GM23248 (cell line): ENCODE results near the gene KDM5B. TPM values are rescaled to one million over a fixed set of nuclear protein-coding genes. Genes with fewer than 3 reads are reported as not detected.

Experiments
- DNase-seq: peaks from one replicate; pipeline ENCODE4 v3.0.0-alpha.2; 2015
- H2AFZ ChIP-seq: fragments of 200-600 bp; sonication (generic); 2 replicates; pipeline ENCODE4 v1.6.1; 2016; ENCODE audit warnings: antibody characterized with exemption
- H3F3A ChIP-seq: fragments of 200-600 bp; sonication (generic); 2 replicates; pipeline ENCODE4 v1.6.1; 2016; ENCODE audit warnings: mild to moderate bottlenecking, antibody characterized with exemption, mixed run types; ENCODE audit not compliant: insufficient read depth
- H3K27ac ChIP-seq: fragments of 200-600 bp; sonication (generic); 2 replicates; pipeline ENCODE4 v1.5.1; 2016; ENCODE audit warnings: mild to moderate bottlenecking
- H3K27me3 ChIP-seq: fragments of 200-600 bp; sonication (generic); replicated peaks from 2 replicates; pipeline ENCODE4 v1.6.1; 2016; ENCODE audit warnings: mild to moderate bottlenecking; ENCODE audit not compliant: insufficient read depth
- H3K36me3 ChIP-seq: fragments of 200-600 bp; sonication (generic); 2 replicates; pipeline ENCODE4 v1.6.1; 2016; ENCODE audit warnings: low read depth, mild to moderate bottlenecking
- H3K4me1 ChIP-seq: fragments of 200-600 bp; sonication (generic); 2 replicates; pipeline ENCODE4 v1.6.1; 2016; ENCODE audit warnings: mild to moderate bottlenecking; ENCODE audit not compliant: insufficient read depth
- H3K4me2 ChIP-seq: fragments of 200-600 bp; sonication (generic); one replicate; pipeline ENCODE4 v1.6.1; 2016; ENCODE audit warnings: mild to moderate bottlenecking; ENCODE audit not compliant: unreplicated experiment
- H3K4me3 ChIP-seq: fragments of 200-600 bp; sonication (generic); 2 replicates; pipeline ENCODE4 v1.5.1; 2016; ENCODE audit warnings: mild to moderate bottlenecking
- H3K79me2 ChIP-seq: fragments of 200-600 bp; sonication (generic); 2 replicates; pipeline ENCODE4 v1.6.1; 2016; ENCODE audit warnings: mild to moderate bottlenecking; ENCODE audit not compliant: insufficient read depth
- H3K9ac ChIP-seq: fragments of 200-600 bp; sonication (generic); 2 replicates; pipeline ENCODE4 v1.6.1; 2016; ENCODE audit warnings: mild to moderate bottlenecking
- H3K9me2 ChIP-seq: fragments of 200-600 bp; sonication (generic); 2 replicates; pipeline ENCODE4 v1.6.1; 2016; ENCODE audit warnings: mixed run types, mild to moderate bottlenecking, moderate library complexity; ENCODE audit not compliant: insufficient read depth
- H3K9me3 ChIP-seq: fragments of 200-600 bp; sonication (generic); one replicate; pipeline ENCODE4 v1.6.1; 2017; ENCODE audit warnings: low read depth
- H4K20me1 ChIP-seq: fragments of 200-600 bp; sonication (generic); 2 replicates; pipeline ENCODE4 v1.6.0; 2016; ENCODE audit not compliant: insufficient read depth
- EZH2 ChIP-seq: fragments of 200-600 bp; sonication (generic); IDR thresholded peaks from 2 replicates; pipeline ENCODE4 v1.6.1; 2018; ENCODE audit warnings: antibody characterized with exemption, mild to moderate bottlenecking; ENCODE audit not compliant: insufficient read depth, poor library complexity, severe bottlenecking
- EZH2phosphoT487 ChIP-seq: fragments of 200-600 bp; sonication (generic); IDR thresholded peaks from 2 replicates; pipeline ENCODE4 v1.6.1; 2018; ENCODE audit warnings: antibody characterized with exemption, moderate library complexity, mild to moderate bottlenecking, low read depth; ENCODE audit not compliant: insufficient read depth
- WGBS, 2 experiments: methylation state at CpG; one replicate each; pipeline ENCODE4 v1.1.6; 2015 to 2017; ENCODE audit warnings: low lambda C conversion rate in 2 of 2, low coverage in 1 of 2; ENCODE audit errors: missing lambda C conversion rate in 2 of 2; 5-methylcytosine and 5-hydroxymethylcytosine counted together
- in situ Hi-C: fragments of 300-500 bp; cut with MboI; formaldehyde crosslinking; loops from 2 replicates; pipeline ENCODE4 v1.15.0; 2020
- polyA plus RNA-seq: library from polyadenylated mRNA; unstranded; fragments of >200 nt; fragmentation: Nextera tagmentation; extraction: Ambion mirVana; gene quantifications from 2 replicates; pipeline ENCODE4 v1.2.1, GENCODE V29; 2016
- total RNA-seq: library from RNA; depleted of rRNA; stranded (reverse); fragments of >200 nt; shearing (Covaris generic); gene quantifications from 2 replicates; pipeline ENCODE4 v1.2.3, GENCODE V29; 2014

The KDM5B gene
- total and polyA plus RNA-seq, 2 experiments from 2014 or later: 64.3 to 79.5 TPM

GRCh38 chr1:202844259-202844658 is 36.0 kb upstream of the KDM5B start:
- DNase-seq: no peak
- Histone ChIP-seq H3K79me2 (no peaks in the 10 kb centered on the region), H3K9me3 (no peaks in the 10 kb centered on the region), H3K4me1 (no peaks in the 10 kb centered on the region), H4K20me1 (no peaks in the 10 kb centered on the region), H3F3A (no peaks in the 10 kb centered on the region), H3K27ac (no peak overlapping the region), H3K4me2 (no peak overlapping the region), H2AFZ (no peak overlapping the region), H3K36me3 (no peaks in the 10 kb centered on the region), H3K4me3 (no peak overlapping the region), H3K9ac (no peak overlapping the region), H3K9me2 (no peaks in the 10 kb centered on the region), H3K27me3 (no peaks in the 10 kb centered on the region)
- TF ChIP-seq EZH2phosphoT487: no peak
- no peak for TF ChIP-seq EZH2
- in situ Hi-C loops: no loop called here
- 76 to 81% methylated on average over 5 of the region's 5 CpGs for WGBS, 2 experiments

DNA sequence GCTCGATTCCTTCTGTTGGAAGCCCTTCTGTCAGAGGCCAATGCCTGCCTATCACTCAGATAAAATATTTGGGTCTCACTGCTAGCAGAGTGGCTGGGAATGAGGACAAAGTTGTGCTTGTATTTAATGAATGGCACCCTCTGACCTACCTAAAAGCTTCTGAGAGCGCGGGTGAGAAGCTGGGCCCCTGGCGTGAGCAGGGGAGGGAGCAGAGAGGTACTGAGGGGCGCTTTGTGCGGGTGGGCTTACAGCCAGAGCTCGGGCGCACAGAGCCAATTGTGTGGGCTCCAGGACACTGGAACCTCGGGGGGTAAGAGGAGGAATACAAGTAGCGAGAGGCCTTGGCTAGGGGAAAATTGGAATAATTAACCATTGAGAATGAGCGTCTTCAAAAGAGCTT is 34.9 kb upstream of the KDM5B start:
- Histone ChIP-seq H2AFZ (no peak overlapping the region), H3K27me3 (no peaks in the 10 kb centered on the region), H3K4me1 (no peaks in the 10 kb centered on the region), H3K79me2 (no peaks in the 10 kb centered on the region), H4K20me1 (no peaks in the 10 kb centered on the region), H3F3A (no peaks in the 10 kb centered on the region), H3K4me2 (no peak overlapping the region), H3K9me2 (no peaks in the 10 kb centered on the region), H3K9ac (no peak overlapping the region), H3K4me3 (no peak overlapping the region), H3K36me3 (no peaks in the 10 kb centered on the region), H3K27ac (no peak overlapping the region), H3K9me3 (no peaks in the 10 kb centered on the region)
- 76 to 80% methylated on average over 11 of the region's 11 CpGs for WGBS, 2 experiments
- TF ChIP-seq EZH2phosphoT487 (no peak), EZH2 (no peak)
- no peak for DNase-seq
- in situ Hi-C loops: no loop called here

- H2AFZ ChIP-seq: no peak overlapping the region
- H3K9me3 ChIP-seq: no peaks in the 10 kb centered on the region
- in situ Hi-C loops: no loop called here
- DNase-seq: no peak
- H3K4me3 ChIP-seq: no peak overlapping the region
- H3K4me1 ChIP-seq: no peaks in the 10 kb centered on the region
- no peak overlapping the region for H3K27ac ChIP-seq
- H3K9ac ChIP-seq: no peak overlapping the region
- 66 to 75% methylated on average over 4 to 5 of the region's 5 CpGs for WGBS, 2 experiments
- H4K20me1 ChIP-seq: no peaks in the 10 kb centered on the region
- no peak for TF ChIP-seq EZH2
- H3K36me3 ChIP-seq: no peaks in the 10 kb centered on the region
- H3K27me3 ChIP-seq: peaks cover 7% of the 10 kb centered on the region; the same call in 1 of the 2 replicates
- no peaks in the 10 kb centered on the region for H3K79me2 ChIP-seq
- no peaks in the 10 kb centered on the region for H3F3A ChIP-seq
- H3K4me2 ChIP-seq: no peak overlapping the region
- no peaks in the 10 kb centered on the region for H3K9me2 ChIP-seq
Measured at GRCh38 chr1:202837746-202838262, 29.6 kb upstream of the KDM5B start.

- 52 to 65% methylated on average over 5 of the region's 5 CpGs for WGBS, 2 experiments
- H3F3A ChIP-seq: no peaks in the 10 kb centered on the region
- no peaks in the 10 kb centered on the region for H3K79me2 ChIP-seq
- H4K20me1 ChIP-seq: no peaks in the 10 kb centered on the region
- no peak overlapping the region for H3K4me3 ChIP-seq
- no peak overlapping the region for H3K4me2 ChIP-seq
- no peaks in the 10 kb centered on the region for H3K9me3 ChIP-seq
- no peaks in the 10 kb centered on the region for H3K9me2 ChIP-seq
- no peaks in the 10 kb centered on the region for H3K36me3 ChIP-seq
- no peak overlapping the region for H2AFZ ChIP-seq
- no peak overlapping the region for H3K27ac ChIP-seq
- no peak for DNase-seq
- in situ Hi-C loops: no loop called here
- no peak for TF ChIP-seq EZH2phosphoT487
- TF ChIP-seq EZH2: no peak
- H3K9ac ChIP-seq: no peak overlapping the region
- H3K27me3 ChIP-seq: peaks cover 7% of the 10 kb centered on the region; the same call in 1 of the 2 replicates
- no peaks in the 10 kb centered on the region for H3K4me1 ChIP-seq
Measured at GRCh38 chr1:202836623-202837403, 28.6 kb upstream of the KDM5B start.
